WTC11 (cell line): Measurements from ENCODE around the gene FRRS1. TPM values are rescaled to one million over a fixed set of nuclear protein-coding genes. Genes with fewer than 3 reads are reported as not detected.

Source experiments
- ATAC-seq: fragments of 200-7000 bp; cut with Tn5 transposase; 2 replicates; pipeline ENCODE4 v1.10.0; 2021; ENCODE audit warnings: mild to moderate bottlenecking, moderate library complexity
- CTCF ChIA-PET: fragments of 300-600 bp; sonication (Branson Sonifier 250); formaldehyde crosslinking; loops from one replicate; lab custom pipeline; 2021; ENCODE audit warnings: antibody characterized with exemption; lab: Charles Lee
- POLR2A ChIA-PET: fragments of 350-600 bp; sonication (Branson Sonifier 250); formaldehyde crosslinking; loops from one replicate; lab custom pipeline; 2021; ENCODE audit warnings: antibody characterized with exemption; lab: Charles Lee
- DNase-seq: peaks from one replicate; pipeline ENCODE4 v3.0.0; 2021; ENCODE audit warnings: low spot score
- H3K27ac Mint-ChIP-seq: 2 replicates; pipeline ENCODE4 v1.8.0; 2021; ENCODE audit warnings: mixed read lengths
- H3K27me3 Mint-ChIP-seq: 2 replicates; pipeline ENCODE4 v1.8.0; 2021; ENCODE audit warnings: low read depth, mild to moderate bottlenecking, moderate library complexity, mixed read lengths
- H3K36me3 Mint-ChIP-seq: 2 replicates; pipeline ENCODE4 v1.8.0; 2021; ENCODE audit warnings: mixed read lengths
- H3K4me1 Mint-ChIP-seq: 2 replicates; pipeline ENCODE4 v1.8.0; 2022; ENCODE audit warnings: mixed read lengths
- H3K4me3 Mint-ChIP-seq: 2 replicates; pipeline ENCODE4 v1.8.0; 2021; ENCODE audit warnings: mild to moderate bottlenecking, moderate library complexity, mixed read lengths
- H3K9me3 Mint-ChIP-seq: 2 replicates; pipeline ENCODE4 v1.8.0; 2021; ENCODE audit warnings: mixed read lengths
- ATF1 ChIP-seq: sonication (generic); formaldehyde crosslinking; IDR thresholded peaks from 2 replicates; pipeline ENCODE4 v1.8.1; 2023; ENCODE audit warnings: mild to moderate bottlenecking, moderate library complexity, missing genetic modification reagents
- ELF4 ChIP-seq: sonication (generic); formaldehyde crosslinking; IDR thresholded peaks from 2 replicates; pipeline ENCODE4 v1.8.1; 2022; ENCODE audit warnings: low read depth, mild to moderate bottlenecking, moderate library complexity, missing genetic modification reagents
- EMX1 ChIP-seq: fragments of 250-450 bp; sonication (Bioruptor Pico); IDR thresholded peaks from 2 replicates; pipeline ENCODE4 v1.8.0; 2021; ENCODE audit warnings: mild to moderate bottlenecking
- ESRRA ChIP-seq: sonication (generic); formaldehyde crosslinking; IDR thresholded peaks from 2 replicates; pipeline ENCODE4 v1.8.1; 2022; ENCODE audit warnings: mild to moderate bottlenecking, missing genetic modification reagents, borderline replicate concordance
- NFYB ChIP-seq: sonication (generic); formaldehyde crosslinking; conservative IDR thresholded peaks from 2 replicates; pipeline ENCODE4 v1.8.0; 2022; ENCODE audit warnings: low read depth, missing genetic modification reagents
- NR2C2 ChIP-seq: sonication (generic); formaldehyde crosslinking; IDR thresholded peaks from 2 replicates; pipeline ENCODE4 v1.8.0; 2022; ENCODE audit warnings: mild to moderate bottlenecking, missing genetic modification reagents
- USF1 ChIP-seq: sonication (generic); formaldehyde crosslinking; IDR thresholded peaks from 2 replicates; pipeline ENCODE4 v1.8.0; 2022; ENCODE audit warnings: mild to moderate bottlenecking, missing genetic modification reagents
- USF2 ChIP-seq: sonication (generic); formaldehyde crosslinking; IDR thresholded peaks from 2 replicates; pipeline ENCODE4 v1.8.1; 2023; ENCODE audit warnings: mild to moderate bottlenecking, missing genetic modification reagents, moderate library complexity
- ZNF219 ChIP-seq: sonication (generic); formaldehyde crosslinking; IDR thresholded peaks from 2 replicates; pipeline ENCODE4 v1.8.0; 2023; ENCODE audit warnings: missing genetic modification reagents, mild to moderate bottlenecking, borderline replicate concordance
- total RNA-seq: library from RNA; stranded (reverse); gene quantifications from 3 replicates; pipeline ENCODE4 v1.2.3, GENCODE V29; 2021
- TF ChIP-seq, protein P1 (sequence below): sonication (generic); formaldehyde crosslinking; IDR thresholded peaks from 2 replicates; pipeline ENCODE4 v1.8.1; 2023; ENCODE audit warnings: mild to moderate bottlenecking, missing genetic modification reagents
- TF ChIP-seq, protein P2 (sequence below): sonication (generic); formaldehyde crosslinking; IDR thresholded peaks from 2 replicates; pipeline ENCODE4 v1.8.0; 2022; ENCODE audit warnings: mild to moderate bottlenecking, missing genetic modification reagents
- TF ChIP-seq, protein P3 (sequence below): fragments of 250-450 bp; sonication (Bioruptor Pico); IDR thresholded peaks from 2 replicates; pipeline ENCODE4 v1.9.0; 2021; ENCODE audit warnings: mild to moderate bottlenecking
- TF ChIP-seq, protein P4 (sequence below): fragments of 250-450 bp; sonication (Bioruptor Pico); IDR thresholded peaks from 2 replicates; pipeline ENCODE4 v1.9.0; 2021; ENCODE audit warnings: moderate library complexity, mild to moderate bottlenecking, inconsistent platforms, borderline replicate concordance
- TF ChIP-seq, protein P5 (sequence below): sonication (generic); formaldehyde crosslinking; conservative IDR thresholded peaks from 2 replicates; pipeline ENCODE4 v1.8.1; 2023; ENCODE audit warnings: mild to moderate bottlenecking, low read depth, missing genetic modification reagents, moderate library complexity
- TF ChIP-seq, protein P6 (sequence below): sonication (generic); formaldehyde crosslinking; IDR thresholded peaks from 2 replicates; pipeline ENCODE4 v1.8.1; 2023; ENCODE audit warnings: mild to moderate bottlenecking, missing genetic modification reagents

Gene FRRS1
- total RNA-seq, 1 experiment from 2014 or later, result 6.2 TPM

- no peaks in the 10 kb centered on the region for H3K9me3 Mint-ChIP-seq
- H3K4me1 Mint-ChIP-seq, result peaks cover 9% of the 10 kb centered on the region
- H3K36me3 Mint-ChIP-seq, result no peaks in the 10 kb centered on the region
- H3K27me3 Mint-ChIP-seq, result no peaks in the 10 kb centered on the region; the same call in 1 of the 2 replicates
- ChIA-PET CTCF (no interaction called here), POLR2A (no interaction called here)
- DNase-seq (no peak), ATAC-seq (no peak)
- H3K4me3 Mint-ChIP-seq, result no peak overlapping the region
- no peak for TF ChIP-seq ESRRA (CRISPR knock-in tag)
- H3K27ac Mint-ChIP-seq, result no peak overlapping the region
Observed at GRCh38 chr1:99681583-99681982, 84.9 kb downstream of the FRRS1 start.

GRCh38 chr1:99680270-99680669 lies 86.2 kb downstream of the FRRS1 start:
- Mint-ChIP-seq H3K9me3 (no peaks in the 10 kb centered on the region), H3K4me3 (no peak overlapping the region), H3K27me3 (no peaks in the 10 kb centered on the region; the same call in 1 of the 2 replicates), H3K4me1 (peaks cover 9% of the 10 kb centered on the region), H3K36me3 (no peaks in the 10 kb centered on the region), H3K27ac (no peak overlapping the region)
- TF ChIP-seq, protein P1, sequence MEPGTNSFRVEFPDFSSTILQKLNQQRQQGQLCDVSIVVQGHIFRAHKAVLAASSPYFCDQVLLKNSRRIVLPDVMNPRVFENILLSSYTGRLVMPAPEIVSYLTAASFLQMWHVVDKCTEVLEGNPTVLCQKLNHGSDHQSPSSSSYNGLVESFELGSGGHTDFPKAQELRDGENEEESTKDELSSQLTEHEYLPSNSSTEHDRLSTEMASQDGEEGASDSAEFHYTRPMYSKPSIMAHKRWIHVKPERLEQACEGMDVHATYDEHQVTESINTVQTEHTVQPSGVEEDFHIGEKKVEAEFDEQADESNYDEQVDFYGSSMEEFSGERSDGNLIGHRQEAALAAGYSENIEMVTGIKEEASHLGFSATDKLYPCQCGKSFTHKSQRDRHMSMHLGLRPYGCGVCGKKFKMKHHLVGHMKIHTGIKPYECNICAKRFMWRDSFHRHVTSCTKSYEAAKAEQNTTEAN (CRISPR knock-in tag), result no peak
- TF ChIP-seq, protein P2, sequence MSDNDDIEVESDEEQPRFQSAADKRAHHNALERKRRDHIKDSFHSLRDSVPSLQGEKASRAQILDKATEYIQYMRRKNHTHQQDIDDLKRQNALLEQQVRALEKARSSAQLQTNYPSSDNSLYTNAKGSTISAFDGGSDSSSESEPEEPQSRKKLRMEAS (CRISPR knock-in tag), result no peak
- no peak for TF ChIP-seq ESRRA (CRISPR knock-in tag)
- TF ChIP-seq EMX1 (CRISPR knock-in tag), result no peak
- TF ChIP-seq, protein P3, sequence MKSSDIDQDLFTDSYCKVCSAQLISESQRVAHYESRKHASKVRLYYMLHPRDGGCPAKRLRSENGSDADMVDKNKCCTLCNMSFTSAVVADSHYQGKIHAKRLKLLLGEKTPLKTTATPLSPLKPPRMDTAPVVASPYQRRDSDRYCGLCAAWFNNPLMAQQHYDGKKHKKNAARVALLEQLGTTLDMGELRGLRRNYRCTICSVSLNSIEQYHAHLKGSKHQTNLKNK (CRISPR knock-in tag), result no peak
- TF ChIP-seq, protein P4, sequence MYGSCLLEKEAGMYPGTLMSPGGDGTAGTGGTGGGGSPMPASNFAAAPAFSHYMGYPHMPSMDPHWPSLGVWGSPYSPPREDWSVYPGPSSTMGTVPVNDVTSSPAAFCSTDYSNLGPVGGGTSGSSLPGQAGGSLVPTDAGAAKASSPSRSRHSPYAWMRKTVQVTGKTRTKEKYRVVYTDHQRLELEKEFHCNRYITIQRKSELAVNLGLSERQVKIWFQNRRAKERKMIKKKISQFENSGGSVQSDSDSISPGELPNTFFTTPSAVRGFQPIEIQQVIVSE (CRISPR knock-in tag), result no peak
- TF ChIP-seq, protein P5, sequence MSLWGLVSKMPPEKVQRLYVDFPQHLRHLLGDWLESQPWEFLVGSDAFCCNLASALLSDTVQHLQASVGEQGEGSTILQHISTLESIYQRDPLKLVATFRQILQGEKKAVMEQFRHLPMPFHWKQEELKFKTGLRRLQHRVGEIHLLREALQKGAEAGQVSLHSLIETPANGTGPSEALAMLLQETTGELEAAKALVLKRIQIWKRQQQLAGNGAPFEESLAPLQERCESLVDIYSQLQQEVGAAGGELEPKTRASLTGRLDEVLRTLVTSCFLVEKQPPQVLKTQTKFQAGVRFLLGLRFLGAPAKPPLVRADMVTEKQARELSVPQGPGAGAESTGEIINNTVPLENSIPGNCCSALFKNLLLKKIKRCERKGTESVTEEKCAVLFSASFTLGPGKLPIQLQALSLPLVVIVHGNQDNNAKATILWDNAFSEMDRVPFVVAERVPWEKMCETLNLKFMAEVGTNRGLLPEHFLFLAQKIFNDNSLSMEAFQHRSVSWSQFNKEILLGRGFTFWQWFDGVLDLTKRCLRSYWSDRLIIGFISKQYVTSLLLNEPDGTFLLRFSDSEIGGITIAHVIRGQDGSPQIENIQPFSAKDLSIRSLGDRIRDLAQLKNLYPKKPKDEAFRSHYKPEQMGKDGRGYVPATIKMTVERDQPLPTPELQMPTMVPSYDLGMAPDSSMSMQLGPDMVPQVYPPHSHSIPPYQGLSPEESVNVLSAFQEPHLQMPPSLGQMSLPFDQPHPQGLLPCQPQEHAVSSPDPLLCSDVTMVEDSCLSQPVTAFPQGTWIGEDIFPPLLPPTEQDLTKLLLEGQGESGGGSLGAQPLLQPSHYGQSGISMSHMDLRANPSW, result no peak
- TF ChIP-seq NFYB (CRISPR knock-in tag), result no peak
- TF ChIP-seq, protein P6, sequence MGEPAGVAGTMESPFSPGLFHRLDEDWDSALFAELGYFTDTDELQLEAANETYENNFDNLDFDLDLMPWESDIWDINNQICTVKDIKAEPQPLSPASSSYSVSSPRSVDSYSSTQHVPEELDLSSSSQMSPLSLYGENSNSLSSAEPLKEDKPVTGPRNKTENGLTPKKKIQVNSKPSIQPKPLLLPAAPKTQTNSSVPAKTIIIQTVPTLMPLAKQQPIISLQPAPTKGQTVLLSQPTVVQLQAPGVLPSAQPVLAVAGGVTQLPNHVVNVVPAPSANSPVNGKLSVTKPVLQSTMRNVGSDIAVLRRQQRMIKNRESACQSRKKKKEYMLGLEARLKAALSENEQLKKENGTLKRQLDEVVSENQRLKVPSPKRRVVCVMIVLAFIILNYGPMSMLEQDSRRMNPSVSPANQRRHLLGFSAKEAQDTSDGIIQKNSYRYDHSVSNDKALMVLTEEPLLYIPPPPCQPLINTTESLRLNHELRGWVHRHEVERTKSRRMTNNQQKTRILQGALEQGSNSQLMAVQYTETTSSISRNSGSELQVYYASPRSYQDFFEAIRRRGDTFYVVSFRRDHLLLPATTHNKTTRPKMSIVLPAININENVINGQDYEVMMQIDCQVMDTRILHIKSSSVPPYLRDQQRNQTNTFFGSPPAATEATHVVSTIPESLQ (CRISPR knock-in tag), result no peak
- TF ChIP-seq USF2 (CRISPR knock-in tag), result no peak
- TF ChIP-seq ZNF219 (CRISPR knock-in tag), result no peak
- no peak for TF ChIP-seq ELF4 (CRISPR knock-in tag)
- no peak for TF ChIP-seq USF1 (CRISPR knock-in tag)
- TF ChIP-seq ATF1 (CRISPR knock-in tag), result no peak
- TF ChIP-seq NR2C2 (CRISPR knock-in tag), result no peak
- POLR2A ChIA-PET, result no interaction called here
- no peak; the same call in 1 of the 2 replicates for ATAC-seq
- CTCF ChIA-PET, result no interaction called here
- no peak for DNase-seq
